ENCODE data around the gene FRY.

DNA sequence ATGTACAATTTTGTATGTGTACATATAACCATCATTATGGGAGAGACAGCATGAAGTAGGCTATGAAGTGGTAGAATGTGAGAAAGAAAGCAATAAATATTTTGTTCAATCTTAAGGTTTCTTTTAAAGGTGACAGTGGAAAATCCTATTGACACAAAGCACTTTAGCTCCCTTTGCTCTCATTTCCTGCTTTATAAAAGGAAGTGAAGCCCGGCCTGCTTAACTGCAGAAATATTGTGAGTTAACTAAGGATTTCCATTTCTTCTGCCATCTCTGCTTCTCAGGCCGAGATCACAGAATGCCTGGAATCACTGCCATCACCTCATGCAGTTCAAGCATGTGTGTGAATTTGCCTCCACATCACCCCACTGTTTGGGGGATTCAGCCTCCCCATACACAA is 83.5 kb downstream of the FRY start:
- TF ChIP-seq POLR2A (IDR thresholded peaks at IDR 0.05), result no peak
- TF ChIP-seq, protein P1, sequence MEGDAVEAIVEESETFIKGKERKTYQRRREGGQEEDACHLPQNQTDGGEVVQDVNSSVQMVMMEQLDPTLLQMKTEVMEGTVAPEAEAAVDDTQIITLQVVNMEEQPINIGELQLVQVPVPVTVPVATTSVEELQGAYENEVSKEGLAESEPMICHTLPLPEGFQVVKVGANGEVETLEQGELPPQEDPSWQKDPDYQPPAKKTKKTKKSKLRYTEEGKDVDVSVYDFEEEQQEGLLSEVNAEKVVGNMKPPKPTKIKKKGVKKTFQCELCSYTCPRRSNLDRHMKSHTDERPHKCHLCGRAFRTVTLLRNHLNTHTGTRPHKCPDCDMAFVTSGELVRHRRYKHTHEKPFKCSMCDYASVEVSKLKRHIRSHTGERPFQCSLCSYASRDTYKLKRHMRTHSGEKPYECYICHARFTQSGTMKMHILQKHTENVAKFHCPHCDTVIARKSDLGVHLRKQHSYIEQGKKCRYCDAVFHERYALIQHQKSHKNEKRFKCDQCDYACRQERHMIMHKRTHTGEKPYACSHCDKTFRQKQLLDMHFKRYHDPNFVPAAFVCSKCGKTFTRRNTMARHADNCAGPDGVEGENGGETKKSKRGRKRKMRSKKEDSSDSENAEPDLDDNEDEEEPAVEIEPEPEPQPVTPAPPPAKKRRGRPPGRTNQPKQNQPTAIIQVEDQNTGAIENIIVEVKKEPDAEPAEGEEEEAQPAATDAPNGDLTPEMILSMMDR (IDR thresholded peaks at IDR 0.05), result no peak
